KMS-11 (cell line): ENCODE measurements around the gene FRAS1.

Experiments used
- H2AFZ ChIP-seq: fragments of 200-600 bp; sonication (generic); 2 replicates; pipeline ENCODE4 v1.6.1; 2016; ENCODE audit warnings: antibody characterized with exemption, mixed run types, low read depth
- H3K27ac ChIP-seq: fragments of 200-600 bp; sonication (generic); 2 replicates; pipeline ENCODE4 v1.6.1; 2016; ENCODE audit warnings: mild to moderate bottlenecking, mixed run types
- H3K27me3 ChIP-seq: fragments of 200-600 bp; sonication (generic); 2 replicates; pipeline ENCODE4 v1.6.1; 2017; ENCODE audit warnings: mild to moderate bottlenecking, low read depth, mixed run types, moderate library complexity; ENCODE audit not compliant: insufficient read depth
- H3K36me3 ChIP-seq: fragments of 200-600 bp; sonication (generic); 2 replicates; pipeline ENCODE4 v1.6.1; 2017; ENCODE audit warnings: mild to moderate bottlenecking, mixed run types; ENCODE audit not compliant: insufficient read depth
- H3K4me1 ChIP-seq: fragments of 200-600 bp; sonication (generic); 2 replicates; pipeline ENCODE4 v1.6.1; 2016; ENCODE audit warnings: mild to moderate bottlenecking, low read depth, mixed run types; ENCODE audit not compliant: poor library complexity, severe bottlenecking
- H3K4me2 ChIP-seq: fragments of 200-600 bp; sonication (generic); 2 replicates; pipeline ENCODE4 v1.7.0; 2016; ENCODE audit warnings: mild to moderate bottlenecking, mixed run types
- H3K4me3 ChIP-seq: fragments of 200-600 bp; sonication (generic); IDR thresholded peaks from 2 replicates; pipeline ENCODE4 v1.6.1; 2017; ENCODE audit warnings: low read depth, low read length, mixed read lengths; ENCODE audit not compliant: insufficient read depth
- H3K79me2 ChIP-seq: fragments of 200-600 bp; sonication (generic); 2 replicates; pipeline ENCODE4 v1.6.1; 2016; ENCODE audit warnings: low read depth, mixed run types; ENCODE audit not compliant: insufficient read depth
- H3K9ac ChIP-seq: fragments of 200-600 bp; sonication (generic); 2 replicates; pipeline ENCODE4 v1.6.1; 2016; ENCODE audit warnings: mild to moderate bottlenecking, mixed run types
- H4K20me1 ChIP-seq: fragments of 200-600 bp; sonication (generic); 2 replicates; pipeline ENCODE4 v1.6.1; 2016; ENCODE audit warnings: mild to moderate bottlenecking, mixed run types; ENCODE audit not compliant: insufficient read depth
- TF ChIP-seq, protein P1 (sequence below): fragments of 200-600 bp; sonication (generic); conservative IDR thresholded peaks from 2 replicates; pipeline ENCODE4 v1.6.1; 2017; ENCODE audit warnings: low read depth, mild to moderate bottlenecking, antibody characterized with exemption, low read length, moderate library complexity, mixed read lengths

Gene FRAS1

DNA sequence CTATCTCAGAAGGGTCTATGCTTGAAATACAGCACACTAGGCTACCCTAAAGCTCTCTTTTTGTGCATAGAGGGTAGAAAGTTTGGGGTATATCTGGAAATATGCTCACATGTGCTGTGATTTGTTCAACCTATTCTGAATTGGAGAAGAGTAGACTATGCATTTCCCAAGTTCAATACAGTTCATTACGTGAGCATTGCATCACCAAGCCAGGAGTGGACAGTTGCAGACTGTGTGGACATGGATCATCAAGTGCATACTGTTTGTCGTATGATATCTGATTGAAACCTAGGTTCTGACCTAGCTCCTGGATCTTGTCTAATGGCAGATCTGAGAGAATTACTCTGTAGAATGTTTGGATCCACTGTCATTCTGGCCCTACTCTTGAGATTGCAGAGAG lies 161.1 kb downstream of the FRAS1 start:
- H3K27ac ChIP-seq = no peak overlapping the region
- H3K27me3 ChIP-seq = no peaks in the 10 kb centered on the region
- H3K9ac ChIP-seq = no peak overlapping the region
- H4K20me1 ChIP-seq = no peaks in the 10 kb centered on the region
- no peak overlapping the region for H2AFZ ChIP-seq
- H3K36me3 ChIP-seq = no peaks in the 10 kb centered on the region
- TF ChIP-seq, protein P1, sequence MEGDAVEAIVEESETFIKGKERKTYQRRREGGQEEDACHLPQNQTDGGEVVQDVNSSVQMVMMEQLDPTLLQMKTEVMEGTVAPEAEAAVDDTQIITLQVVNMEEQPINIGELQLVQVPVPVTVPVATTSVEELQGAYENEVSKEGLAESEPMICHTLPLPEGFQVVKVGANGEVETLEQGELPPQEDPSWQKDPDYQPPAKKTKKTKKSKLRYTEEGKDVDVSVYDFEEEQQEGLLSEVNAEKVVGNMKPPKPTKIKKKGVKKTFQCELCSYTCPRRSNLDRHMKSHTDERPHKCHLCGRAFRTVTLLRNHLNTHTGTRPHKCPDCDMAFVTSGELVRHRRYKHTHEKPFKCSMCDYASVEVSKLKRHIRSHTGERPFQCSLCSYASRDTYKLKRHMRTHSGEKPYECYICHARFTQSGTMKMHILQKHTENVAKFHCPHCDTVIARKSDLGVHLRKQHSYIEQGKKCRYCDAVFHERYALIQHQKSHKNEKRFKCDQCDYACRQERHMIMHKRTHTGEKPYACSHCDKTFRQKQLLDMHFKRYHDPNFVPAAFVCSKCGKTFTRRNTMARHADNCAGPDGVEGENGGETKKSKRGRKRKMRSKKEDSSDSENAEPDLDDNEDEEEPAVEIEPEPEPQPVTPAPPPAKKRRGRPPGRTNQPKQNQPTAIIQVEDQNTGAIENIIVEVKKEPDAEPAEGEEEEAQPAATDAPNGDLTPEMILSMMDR = no peak
- H3K4me1 ChIP-seq = no peaks in the 10 kb centered on the region
- no peaks in the 10 kb centered on the region for H3K79me2 ChIP-seq
- no peak overlapping the region for H3K4me3 ChIP-seq
- no peak overlapping the region for H3K4me2 ChIP-seq

GRCh38 chr4:78219825-78220224 lies 162.7 kb downstream of the FRAS1 start:
- Histone ChIP-seq H3K27ac (no peak overlapping the region), H3K79me2 (no peaks in the 10 kb centered on the region), H3K36me3 (no peaks in the 10 kb centered on the region), H3K4me3 (no peak overlapping the region), H2AFZ (no peak overlapping the region), H3K4me1 (no peaks in the 10 kb centered on the region), H3K9ac (no peak overlapping the region), H3K27me3 (no peaks in the 10 kb centered on the region), H3K4me2 (no peak overlapping the region), H4K20me1 (no peaks in the 10 kb centered on the region)
- TF ChIP-seq, protein P1 = no peak

GRCh38 chr4:78220283-78220682 lies 163.2 kb downstream of the FRAS1 start:
- H3K36me3 ChIP-seq = no peaks in the 10 kb centered on the region
- no peak overlapping the region for H3K27ac ChIP-seq
- no peaks in the 10 kb centered on the region for H3K27me3 ChIP-seq
- no peaks in the 10 kb centered on the region for H3K4me1 ChIP-seq
- no peaks in the 10 kb centered on the region for H3K79me2 ChIP-seq
- H3K4me2 ChIP-seq = no peak overlapping the region
- H3K4me3 ChIP-seq = no peak overlapping the region
- no peaks in the 10 kb centered on the region for H4K20me1 ChIP-seq
- no peak overlapping the region for H2AFZ ChIP-seq
- no peak overlapping the region for H3K9ac ChIP-seq
- TF ChIP-seq, protein P1 = no peak

DNA sequence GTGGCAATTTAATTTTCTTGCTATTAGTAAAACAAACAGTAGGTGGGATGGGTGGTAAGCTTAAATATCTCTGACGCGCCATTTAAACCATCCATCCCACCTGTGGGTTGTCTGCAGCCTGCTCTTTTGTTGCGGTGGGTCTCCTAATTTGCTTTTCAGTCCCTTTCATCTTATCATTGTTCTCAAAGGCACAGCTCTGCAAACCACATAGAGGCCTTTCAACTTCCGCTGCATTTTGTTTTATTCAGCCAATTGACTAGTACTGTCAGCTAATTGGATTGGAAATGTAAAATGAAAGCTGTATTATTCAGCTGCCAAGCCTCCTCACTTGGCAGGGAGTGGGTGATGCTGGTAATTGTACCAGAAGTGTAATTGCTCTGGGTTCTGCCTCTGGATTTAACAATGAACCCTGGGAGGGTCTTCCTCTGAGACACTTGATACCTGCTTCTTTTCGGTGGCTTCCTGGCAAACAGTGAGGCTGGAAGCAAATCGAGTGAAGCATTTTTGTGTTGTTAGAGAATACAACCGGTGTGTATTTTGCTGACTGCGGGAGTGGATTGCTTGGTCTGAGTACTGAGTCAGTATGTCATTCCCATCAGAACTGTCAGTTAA lies 165.6 kb downstream of the FRAS1 start:
- no peaks in the 10 kb centered on the region for H3K36me3 ChIP-seq
- no peaks in the 10 kb centered on the region for H3K4me1 ChIP-seq
- H2AFZ ChIP-seq = no peak overlapping the region
- H4K20me1 ChIP-seq = no peaks in the 10 kb centered on the region
- no peak overlapping the region for H3K4me2 ChIP-seq
- H3K27me3 ChIP-seq = no peaks in the 10 kb centered on the region
- no peak overlapping the region for H3K4me3 ChIP-seq
- TF ChIP-seq, protein P1 = no peak
- no peak overlapping the region for H3K27ac ChIP-seq
- H3K79me2 ChIP-seq = no peaks in the 10 kb centered on the region
- H3K9ac ChIP-seq = no peak overlapping the region
